ENCODE measurements around the gene SLC51B.

Gene SLC51B

GRCh38 chr15:65077291-65077980 lies 32.2 kb downstream of the SLC51B start:
- TF ChIP-seq, protein P1, sequence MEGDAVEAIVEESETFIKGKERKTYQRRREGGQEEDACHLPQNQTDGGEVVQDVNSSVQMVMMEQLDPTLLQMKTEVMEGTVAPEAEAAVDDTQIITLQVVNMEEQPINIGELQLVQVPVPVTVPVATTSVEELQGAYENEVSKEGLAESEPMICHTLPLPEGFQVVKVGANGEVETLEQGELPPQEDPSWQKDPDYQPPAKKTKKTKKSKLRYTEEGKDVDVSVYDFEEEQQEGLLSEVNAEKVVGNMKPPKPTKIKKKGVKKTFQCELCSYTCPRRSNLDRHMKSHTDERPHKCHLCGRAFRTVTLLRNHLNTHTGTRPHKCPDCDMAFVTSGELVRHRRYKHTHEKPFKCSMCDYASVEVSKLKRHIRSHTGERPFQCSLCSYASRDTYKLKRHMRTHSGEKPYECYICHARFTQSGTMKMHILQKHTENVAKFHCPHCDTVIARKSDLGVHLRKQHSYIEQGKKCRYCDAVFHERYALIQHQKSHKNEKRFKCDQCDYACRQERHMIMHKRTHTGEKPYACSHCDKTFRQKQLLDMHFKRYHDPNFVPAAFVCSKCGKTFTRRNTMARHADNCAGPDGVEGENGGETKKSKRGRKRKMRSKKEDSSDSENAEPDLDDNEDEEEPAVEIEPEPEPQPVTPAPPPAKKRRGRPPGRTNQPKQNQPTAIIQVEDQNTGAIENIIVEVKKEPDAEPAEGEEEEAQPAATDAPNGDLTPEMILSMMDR (IDR thresholded peaks at IDR 0.05; ENCODE audit: borderline replicate concordance, extremely low read depth, low read length, poor library complexity, severe bottlenecking), result no peak
- DNase-seq, result no peak
- no peaks in the 10 kb centered on the region for H3K36me3 ChIP-seq (ENCODE audit: insufficient read depth, low read length)
- H3K9ac ChIP-seq (ENCODE audit: low read depth, low read length), result no peak overlapping the region
- H3K4me3 ChIP-seq (ENCODE audit: low read depth in 1 of 2, low read length in 2 of 2), result no peak overlapping the region
- no peak overlapping the region for H3K27ac ChIP-seq (ENCODE audit: low read length)
- H3K9me3 ChIP-seq (ENCODE audit: insufficient read depth, low read length, severe bottlenecking), result no peaks in the 10 kb centered on the region
- no peaks in the 10 kb centered on the region for H3K27me3 ChIP-seq (ENCODE audit: insufficient read depth, low read length, poor library complexity)
- H2AFZ ChIP-seq (ENCODE audit: low read depth, low read length), result no peak overlapping the region
- no peaks in the 10 kb centered on the region for H3K79me2 ChIP-seq (ENCODE audit: insufficient read depth, low read length)
- H3K4me2 ChIP-seq (ENCODE audit: insufficient read depth, low read length), result no peak overlapping the region
- no peaks in the 10 kb centered on the region for H4K20me1 ChIP-seq (ENCODE audit: insufficient read depth, low read length)
- peaks cover 7% of the 10 kb centered on the region for H3K4me1 ChIP-seq (ENCODE audit: insufficient read depth, low read length)
- ATAC-seq (ENCODE audit: insufficient read depth, low read depth), result no peak

- Histone ChIP-seq H3K36me3 (ENCODE audit: insufficient read depth, low read length) (no peaks in the 10 kb centered on the region), H3K27me3 (ENCODE audit: insufficient read depth, low read length, poor library complexity) (no peaks in the 10 kb centered on the region), H2AFZ (ENCODE audit: low read depth, low read length) (no peak overlapping the region), H3K4me1 (ENCODE audit: insufficient read depth, low read length) (peaks cover 13% of the 10 kb centered on the region), H4K20me1 (ENCODE audit: insufficient read depth, low read length) (no peaks in the 10 kb centered on the region), H3K4me3 (ENCODE audit: low read depth in 1 of 2, low read length in 2 of 2) (no peak overlapping the region), H3K4me2 (ENCODE audit: insufficient read depth, low read length) (no peak overlapping the region), H3K9ac (ENCODE audit: low read depth, low read length) (no peak overlapping the region), H3K9me3 (ENCODE audit: insufficient read depth, low read length, severe bottlenecking) (no peaks in the 10 kb centered on the region), H3K27ac (ENCODE audit: low read length) (no peak overlapping the region), H3K79me2 (ENCODE audit: insufficient read depth, low read length) (no peaks in the 10 kb centered on the region)
- DNase-seq (no peak), ATAC-seq (ENCODE audit: insufficient read depth, low read depth) (no peak)
- TF ChIP-seq, protein P1 (IDR thresholded peaks at IDR 0.05; ENCODE audit: borderline replicate concordance, extremely low read depth, low read length, poor library complexity, severe bottlenecking), result no peak
- TF ChIP-seq EZH2 (IDR thresholded peaks at IDR 0.05; ENCODE audit: borderline replicate concordance, low read depth, low read length, severe bottlenecking), result no peak
Observed at GRCh38 chr15:65077981-65078352, 32.8 kb downstream of the SLC51B start.

DNA sequence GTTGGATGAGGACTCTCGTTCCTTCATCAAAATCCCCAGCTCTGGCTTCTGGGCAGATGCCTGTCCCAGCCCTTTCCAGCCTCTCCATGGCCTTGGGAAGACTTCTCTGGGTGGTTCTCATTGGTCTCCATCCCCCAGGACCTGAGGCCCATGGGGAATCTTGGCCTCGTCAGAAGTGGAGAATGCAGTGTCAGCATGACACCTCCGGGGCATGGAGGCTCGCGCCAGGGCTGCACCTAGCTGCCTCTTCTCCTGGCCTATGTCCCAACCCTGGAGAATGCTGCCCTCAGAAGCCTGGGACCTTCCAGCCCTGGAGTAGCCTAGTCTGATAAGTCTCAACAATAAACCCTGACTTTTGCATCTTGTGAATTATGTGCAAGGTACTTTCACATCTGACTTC lies 34.4 kb downstream of the SLC51B start:
- no peak overlapping the region for H2AFZ ChIP-seq (ENCODE audit: low read depth, low read length)
- TF ChIP-seq, protein P1 (IDR thresholded peaks at IDR 0.05; ENCODE audit: borderline replicate concordance, extremely low read depth, low read length, poor library complexity, severe bottlenecking), result no peak
- no peak for TF ChIP-seq EZH2 (IDR thresholded peaks at IDR 0.05; ENCODE audit: borderline replicate concordance, low read depth, low read length, severe bottlenecking)
- ATAC-seq (ENCODE audit: insufficient read depth, low read depth) (no peak), DNase-seq (no peak)
- peaks cover 15% of the 10 kb centered on the region for H3K4me1 ChIP-seq (ENCODE audit: insufficient read depth, low read length)
- H3K9me3 ChIP-seq (ENCODE audit: insufficient read depth, low read length, severe bottlenecking), result no peaks in the 10 kb centered on the region
- no peaks in the 10 kb centered on the region for H3K79me2 ChIP-seq (ENCODE audit: insufficient read depth, low read length)
- no peaks in the 10 kb centered on the region for H3K36me3 ChIP-seq (ENCODE audit: insufficient read depth, low read length)
- no peak overlapping the region for H3K9ac ChIP-seq (ENCODE audit: low read depth, low read length)
- H3K4me2 ChIP-seq (ENCODE audit: insufficient read depth, low read length), result no peak overlapping the region
- H3K27ac ChIP-seq (ENCODE audit: low read length), result no peak overlapping the region
- no peaks in the 10 kb centered on the region for H3K27me3 ChIP-seq (ENCODE audit: insufficient read depth, low read length, poor library complexity)
- no peak overlapping the region for H3K4me3 ChIP-seq (ENCODE audit: low read depth in 1 of 2, low read length in 2 of 2)
- H4K20me1 ChIP-seq (ENCODE audit: insufficient read depth, low read length), result no peaks in the 10 kb centered on the region
